Left ventricle myocardium superior (tissue), 1 donor: Measurements from ENCODE around the gene BATF. TPM values are rescaled to one million over a fixed set of nuclear protein-coding genes. Genes with fewer than 3 reads are reported as not detected.

Experiments used
- ATAC-seq: fragments of 200-7000 bp; cut with Tn5 transposase; one replicate; pipeline ENCODE4 v1.9.1; 2020; ENCODE audit warnings: mild to moderate bottlenecking, moderate library complexity
- DNase-seq: peaks from one replicate; pipeline ENCODE4 v3.0.0-alpha.2; 2020
- intact Hi-C: fragments of 100-400 bp; cut with micrococcal nuclease; formaldehyde crosslinking; loops from one replicate; pipeline ENCODE4 v1.11.0; 2022
- total RNA-seq: library from RNA; stranded (reverse); fragmentation: NEBNext Ultra II Directional; extraction: Animal tissue kit (Norgen Biotek cat#: 25700); gene quantifications from one replicate; pipeline ENCODE4 v1.2.1, GENCODE V29; 2021
- donor health status: DM: no; HTN: yes; CAD: no; lungs with severe emphysema.

The BATF gene
- total RNA-seq, 1 donor from 2014 or later, result 0.74 TPM

- intact Hi-C loops, result no loop called here
- ATAC-seq, result peak; percentile 55
- DNase-seq, result peak; percentile 35
These were observed 56.6 kb downstream of the BATF start for GRCh38 chr14:75578786-75579337.

GRCh38 chr14:75579338-75579864, 57.1 kb downstream of the BATF start:
- ATAC-seq, result peak; percentile 4
- no peak for DNase-seq
- intact Hi-C loops, result no loop called here

- ATAC-seq (peak; percentile 66), DNase-seq (no peak)
- intact Hi-C loops, result no loop called here
These were observed 57.6 kb downstream of the BATF start for GRCh38 chr14:75579882-75580281.

GRCh38 chr14:75587388-75587787, 65.1 kb downstream of the BATF start:
- DNase-seq, result no peak
- intact Hi-C loops, result no loop called here
- no peak for ATAC-seq

- intact Hi-C loops, result no loop called here
- ATAC-seq, result no peak
- DNase-seq, result no peak
These were observed 67.7 kb downstream of the BATF start for GRCh38 chr14:75589931-75590330.

GRCh38 chr14:75591331-75591946, 69.2 kb downstream of the BATF start:
- ATAC-seq (peak; percentile 37), DNase-seq (no peak)
- intact Hi-C loops, result no loop called here

GRCh38 chr14:75591987-75592575, 69.8 kb downstream of the BATF start:
- DNase-seq (no peak), ATAC-seq (no peak)
- intact Hi-C loops, result no loop called here

GRCh38 chr14:75595226-75595625, 73.0 kb downstream of the BATF start:
- intact Hi-C loops, result no loop called here
- DNase-seq (no peak), ATAC-seq (no peak)

Other genes with a start within 250 kb of the BATF start
- gene FOS, start 243.6 kb upstream of the BATF start, total RNA-seq, result 25.4 TPM
- gene JDP2, start 94.4 kb upstream of the BATF start, total RNA-seq, result 24.7 TPM
- 5.6 TPM for gene FLVCR2, start 56.2 kb downstream of the BATF start, total RNA-seq
- 6.2 TPM for gene ERG28, start 138.4 kb downstream of the BATF start, total RNA-seq
- gene TTLL5, start 138.8 kb downstream of the BATF start, total RNA-seq, result 15.8 TPM